HCT116 (cell line): ENCODE measurements around the gene HUS1. TPM values are rescaled to one million over a fixed set of nuclear protein-coding genes. Genes with fewer than 3 reads are reported as not detected.

ENCODE experiments used
- ATAC-seq: fragments of 200-7000 bp; cut with Tn5 transposase; 2 replicates; pipeline ENCODE4 v1.9.1; 2020; ENCODE audit warnings: mild to moderate bottlenecking, moderate library complexity
- BruUV-seq: library from RNA; stranded (reverse); fragments of 400-500 nt; replicated peaks from 2 replicates; lab custom pipeline; 2021; lab: Mats Ljungman, UMichigan
- CTCF ChIA-PET: fragments of 300-600 bp; sonication (Branson Sonifier 250); formaldehyde crosslinking; loops from one replicate; lab custom pipeline; 2021; ENCODE audit warnings: antibody characterized with exemption; lab: Charles Lee
- POLR2A ChIA-PET: fragments of 300-600, 350-600 bp; sonication (Branson Sonifier 250); formaldehyde crosslinking; loops from one replicate; lab custom pipeline; 2021; ENCODE audit warnings: antibody characterized with exemption; lab: Charles Lee
- RAD21 ChIA-PET, 2 experiments: fragments of 300-600 bp; sonication (Branson Sonifier 250); formaldehyde crosslinking; loops; one replicate each; lab custom pipeline; 2023; ENCODE audit warnings: low total read pairs in 2 of 2; ENCODE audit not compliant: uncharacterized antibody in 2 of 2, unreplicated experiment in 2 of 2, low non-redundant PET in 1 of 2; lab: Charles Lee
- DNase-seq: peaks from one replicate; pipeline ENCODE4 v3.0.0-alpha.2; 2010; ENCODE audit warnings: low read depth, low spot score
- H2AFZ ChIP-seq: fragments of 200-600 bp; shearing (Covaris generic), sonication (generic); 2 replicates; pipeline ENCODE4 v1.6.1; 2017; ENCODE audit warnings: low read depth, mixed run types, mixed read lengths, antibody characterized with exemption, low read length; ENCODE audit not compliant: poor library complexity, severe bottlenecking
- H3K27ac ChIP-seq: 2 replicates; pipeline ENCODE4 v1.5.1; 2012; ENCODE audit warnings: low read depth, low read length
- H3K27me3 ChIP-seq: fragments of 200-600 bp; sonication (generic); 2 replicates; pipeline ENCODE4 v1.6.1; 2016; ENCODE audit warnings: mixed run types, low read length, mixed read lengths; ENCODE audit not compliant: insufficient read depth
- H3K36me3 ChIP-seq, 2 experiments: fragments of 200-500 bp in 1 of 2; fragments of 200-600 bp in 1 of 2; sonication (Bioruptor generic) in 1 of 2; sonication (generic) in 1 of 2; 2 replicates each; pipeline versions ENCODE4 v1.5.1 to v1.6.1; 2014 to 2016; ENCODE audit warnings: low read length in 2 of 2, inconsistent platforms in 1 of 2, mixed read lengths in 1 of 2, mixed run types in 1 of 2; ENCODE audit not compliant: insufficient read depth in 2 of 2, control insufficient read depth in 1 of 2
- H3K4me1 ChIP-seq, 2 experiments: fragments of 200-600 bp in 1 of 2; sonication (generic) in 1 of 2; 2 replicates each; pipeline versions ENCODE4 v1.5.1 to v1.6.1; 2012 to 2017; ENCODE audit warnings: low read length in 2 of 2, inconsistent platforms in 1 of 2, mild to moderate bottlenecking in 1 of 2, mixed read lengths in 1 of 2, mixed run types in 1 of 2, moderate library complexity in 1 of 2; ENCODE audit not compliant: insufficient read depth in 2 of 2, control insufficient read depth in 1 of 2
- H3K4me2 ChIP-seq: fragments of 200-600 bp; sonication (generic); 2 replicates; pipeline ENCODE4 v1.6.1; 2017; ENCODE audit warnings: mixed run types, low read length, mixed read lengths
- H3K4me3 ChIP-seq, 2 experiments: fragments of 200-600 bp in 1 of 2; sonication (generic) in 1 of 2; replicated peaks in 1 of 2; 2 replicates each; pipeline ENCODE4 v1.5.1; 2011 to 2016; ENCODE audit warnings: low read length in 2 of 2, control low read depth in 1 of 2, low read depth in 1 of 2, mild to moderate bottlenecking in 1 of 2, mixed read lengths in 1 of 2, mixed run types in 1 of 2
- H3K79me2 ChIP-seq: fragments of 200-600 bp; sonication (generic); 2 replicates; pipeline ENCODE4 v1.6.1; 2017; ENCODE audit warnings: mild to moderate bottlenecking, mixed run types, low read length, moderate library complexity, mixed read lengths; ENCODE audit not compliant: insufficient read depth
- H3K9ac ChIP-seq: fragments of 200-600 bp; sonication (generic); 2 replicates; pipeline ENCODE4 v1.6.1; 2016; ENCODE audit warnings: low read length, mixed read lengths
- H3K9me2 ChIP-seq: fragments of 200-600 bp; sonication (generic), shearing (Covaris generic); 2 replicates; pipeline ENCODE4 v1.6.1; 2017; ENCODE audit warnings: mixed run types, mild to moderate bottlenecking, moderate library complexity; ENCODE audit not compliant: insufficient read depth
- H3K9me3 ChIP-seq, 2 experiments: fragments of 200-500 bp in 1 of 2; fragments of 200-600 bp in 1 of 2; sonication (Bioruptor generic) in 1 of 2; sonication (generic) in 1 of 2; 2 replicates each; pipeline ENCODE4 v1.6.1; 2014 to 2017; ENCODE audit warnings: low read length in 2 of 2, mixed read lengths in 2 of 2, inconsistent platforms in 1 of 2, low read depth in 1 of 2, mild to moderate bottlenecking in 1 of 2, mixed run types in 1 of 2, moderate library complexity in 1 of 2; ENCODE audit not compliant: control insufficient read depth in 1 of 2, insufficient read depth in 1 of 2
- H4K20me1 ChIP-seq: fragments of 200-600 bp; sonication (generic), shearing (Covaris generic); 2 replicates; pipeline ENCODE4 v1.6.1; 2017; ENCODE audit warnings: mixed run types, mild to moderate bottlenecking, moderate library complexity; ENCODE audit not compliant: insufficient read depth
- ATF3 ChIP-seq: IDR thresholded peaks from 2 replicates; pipeline ENCODE4 v1.6.1; 2012
- CBX3 ChIP-seq: IDR thresholded peaks from 2 replicates; pipeline ENCODE4 v1.6.1; 2012; ENCODE audit warnings: low read depth
- CEBPB ChIP-seq: IDR thresholded peaks from 2 replicates; pipeline ENCODE4 v1.6.1; 2012; ENCODE audit warnings: low read depth
- EGR1 ChIP-seq: IDR thresholded peaks from 2 replicates; pipeline ENCODE4 v1.6.1; 2012; ENCODE audit warnings: low read depth
- ELF1 ChIP-seq: IDR thresholded peaks from 2 replicates; pipeline ENCODE4 v1.6.1; 2012; ENCODE audit warnings: low read depth, borderline replicate concordance
- EZH2 ChIP-seq: fragments of 200-600 bp; sonication (generic); IDR thresholded peaks from 2 replicates; pipeline ENCODE4 v1.6.1; 2017; ENCODE audit warnings: antibody characterized with exemption, mixed run types
- EZH2phosphoT487 ChIP-seq: fragments of 200-600 bp; IDR thresholded peaks from 2 replicates; pipeline ENCODE4 v1.6.1; 2018; ENCODE audit warnings: antibody characterized with exemption, borderline replicate concordance
- FOSL1 ChIP-seq: IDR thresholded peaks from 2 replicates; pipeline ENCODE4 v1.6.1; 2012; ENCODE audit warnings: low read depth
- JUND ChIP-seq: IDR thresholded peaks from 2 replicates; pipeline ENCODE4 v1.6.1; 2012
- MAX ChIP-seq: IDR thresholded peaks from 2 replicates; pipeline ENCODE4 v1.6.1; 2012
- POLR2A ChIP-seq: IDR thresholded peaks from 2 replicates; pipeline ENCODE4 v1.7.0; 2011; ENCODE audit warnings: borderline replicate concordance; ENCODE audit not compliant: insufficient read depth, insufficient read length; ENCODE audit errors: extremely low read depth
- POLR2AphosphoS5 ChIP-seq: IDR thresholded peaks from 2 replicates; pipeline ENCODE4 v1.6.1; 2011; ENCODE audit warnings: mild to moderate bottlenecking, low read depth, low read length, moderate library complexity
- RAD21 ChIP-seq: IDR thresholded peaks from 2 replicates; pipeline ENCODE4 v1.6.1; 2012; ENCODE audit warnings: low read depth, mild to moderate bottlenecking
- SIN3A ChIP-seq: IDR thresholded peaks from 2 replicates; pipeline ENCODE4 v1.6.1; 2012; ENCODE audit warnings: low read depth
- SRF ChIP-seq: IDR thresholded peaks from 2 replicates; pipeline ENCODE4 v1.6.1; 2012; ENCODE audit warnings: low read depth
- TCF7L2 ChIP-seq: IDR thresholded peaks from 2 replicates; pipeline ENCODE4 v1.7.0; 2011; ENCODE audit warnings: borderline replicate concordance, inconsistent platforms; ENCODE audit not compliant: insufficient read depth, insufficient read length; ENCODE audit errors: extremely low read depth
- ZFX ChIP-seq: fragments of 450-650 bp; IDR thresholded peaks from 2 replicates; pipeline ENCODE4 v1.6.1; 2017
- ZNF274 ChIP-seq: fragments of 200-500 bp; sonication (Bioruptor generic); IDR thresholded peaks from 2 replicates; pipeline ENCODE4 v1.6.1; 2014; ENCODE audit warnings: mild to moderate bottlenecking, low read depth, low read length, inconsistent platforms
- intact Hi-C: fragments of 100-400 bp; cut with micrococcal nuclease; formaldehyde crosslinking; loops from 2 replicates; pipeline ENCODE4 v1.10.0; 2022
- total RNA-seq: library from RNA; stranded (reverse); gene quantifications from one replicate; pipeline ENCODE4 v1.2.1, GENCODE V29; 2021; ENCODE audit not compliant: unreplicated experiment

Gene HUS1
- total RNA-seq, 1 experiment from 2014 or later: 30.0 TPM

DNA sequence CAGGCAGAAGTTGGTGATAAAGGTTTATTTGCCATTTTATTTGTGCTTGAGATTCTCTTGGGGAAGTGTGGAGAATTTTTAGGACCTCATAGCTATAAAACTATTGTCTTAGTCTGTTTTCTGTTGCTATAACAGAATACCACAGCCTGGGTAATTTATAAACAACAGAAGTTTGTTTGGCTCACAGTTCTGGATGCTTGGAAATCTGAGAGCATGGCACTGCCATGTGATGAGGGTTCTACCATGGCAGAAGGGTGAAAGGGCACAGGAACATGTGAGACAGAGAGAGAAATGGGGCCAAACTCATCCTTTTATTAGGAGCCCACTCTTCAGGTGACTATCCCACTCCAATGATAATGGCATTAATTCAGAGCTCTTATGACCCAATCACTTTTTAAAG, 37.2 kb upstream of the HUS1 start (continued):
- no peak for TF ChIP-seq TCF7L2
- TF ChIP-seq ELF1: no peak
- TF ChIP-seq, all 23 proteins: peak for 0

GRCh38 chr7:48011951-48012350, 32.5 kb upstream of the HUS1 start:
- H3K9me3 ChIP-seq: no peaks in the 10 kb centered on the region
- RAD21 ChIA-PET: no interaction called here
- no peaks in the 10 kb centered on the region for H3K4me1 ChIP-seq
- TF ChIP-seq CBX3 (no peak), POLR2A (no peak), POLR2AphosphoS5 (no peak), ZNF274 (no peak), FOSL1 (no peak), EZH2phosphoT487 (no peak), SRF (no peak), JUND (no peak), MAX (no peak), RAD21 (no peak), ELF1 (no peak), ZFX (no peak), SIN3A (no peak), EZH2 (no peak), CEBPB (no peak), EGR1 (no peak), ATF3 (no peak)
- TF ChIP-seq, all 23 proteins: peak for 0
- DNase-seq (no peak), ATAC-seq (no peak)
- H3K9me2 ChIP-seq: no peaks in the 10 kb centered on the region
- H3K36me3 ChIP-seq: no peaks in the 10 kb centered on the region
- no peak overlapping the region for H3K27ac ChIP-seq
- ChIA-PET CTCF (no interaction called here), POLR2A (no interaction called here)
- no peak overlapping the region for H3K4me2 ChIP-seq
- no peaks in the 10 kb centered on the region for H3K79me2 ChIP-seq
- H3K9ac ChIP-seq: no peak overlapping the region
- no peak overlapping the region for H3K4me3 ChIP-seq
- no peaks in the 10 kb centered on the region for H4K20me1 ChIP-seq
- BruUV-seq: no TSS peak
- intact Hi-C loops: no loop called here
- H2AFZ ChIP-seq: no peak overlapping the region
- H3K27me3 ChIP-seq: no peaks in the 10 kb centered on the region
